Parathyroid adenoma (tissue), 2 donors: Measurements from ENCODE around the gene ANKS1A.
A peak's percentile ranks its signal among the peaks of the same experiment; 100 is the strongest.
"Not testable (repeated sequence)": the region's sequence is repeated elsewhere in the genome, so short reads cannot be mapped to it uniquely, and the experiment has no call there.

Source experiments
- H2AFZ ChIP-seq: fragments of 300-600 bp; sonication (generic); one replicate; pipeline ENCODE4 v1.7.0; 2017; ENCODE audit warnings: antibody characterized with exemption, mild to moderate bottlenecking
- H3K27ac ChIP-seq: fragments of 300-600 bp; sonication (generic); one replicate; pipeline ENCODE4 v1.7.0; 2017
- H3K27me3 ChIP-seq: fragments of 300-600 bp; sonication (generic); one replicate; pipeline ENCODE4 v1.7.0; 2017; ENCODE audit warnings: low read length; ENCODE audit not compliant: control insufficient read depth, insufficient read depth
- H3K36me3 ChIP-seq: fragments of 300-600 bp; sonication (generic); one replicate; pipeline ENCODE4 v1.7.0; 2017; ENCODE audit warnings: low read length; ENCODE audit not compliant: control insufficient read depth, insufficient read depth
- H3K4me1 ChIP-seq: fragments of 300-600 bp; sonication (generic); one replicate; pipeline ENCODE4 v1.7.0; 2017; ENCODE audit warnings: control low read depth
- H3K4me2 ChIP-seq: fragments of 300-600 bp; sonication (generic); one replicate; pipeline ENCODE4 v1.7.0; 2017; ENCODE audit warnings: low read length
- H3K4me3 ChIP-seq: fragments of 300-600 bp; sonication (generic); one replicate; pipeline ENCODE4 v1.7.0; 2017; ENCODE audit warnings: low read depth, low read length
- H3K79me2 ChIP-seq: fragments of 300-600 bp; sonication (generic); one replicate; pipeline ENCODE4 v1.7.0; 2017; ENCODE audit warnings: control low read depth
- H3K9ac ChIP-seq: fragments of 300-600 bp; sonication (generic); one replicate; pipeline ENCODE4 v1.7.0; 2017; ENCODE audit warnings: mild to moderate bottlenecking
- H3K9me3 ChIP-seq: fragments of 300-600 bp; sonication (generic); one replicate; pipeline ENCODE4 v1.7.0; 2017; ENCODE audit warnings: low read length; ENCODE audit not compliant: control insufficient read depth
- TF ChIP-seq, protein P1 (sequence below): fragments of 300-600 bp; sonication (generic); IDR thresholded peaks from one replicate; pipeline ENCODE4 v1.7.0; 2017; ENCODE audit warnings: antibody characterized with exemption, mild to moderate bottlenecking
- donor health status: primary hyperparathyroidism.

The ANKS1A gene, protein sequence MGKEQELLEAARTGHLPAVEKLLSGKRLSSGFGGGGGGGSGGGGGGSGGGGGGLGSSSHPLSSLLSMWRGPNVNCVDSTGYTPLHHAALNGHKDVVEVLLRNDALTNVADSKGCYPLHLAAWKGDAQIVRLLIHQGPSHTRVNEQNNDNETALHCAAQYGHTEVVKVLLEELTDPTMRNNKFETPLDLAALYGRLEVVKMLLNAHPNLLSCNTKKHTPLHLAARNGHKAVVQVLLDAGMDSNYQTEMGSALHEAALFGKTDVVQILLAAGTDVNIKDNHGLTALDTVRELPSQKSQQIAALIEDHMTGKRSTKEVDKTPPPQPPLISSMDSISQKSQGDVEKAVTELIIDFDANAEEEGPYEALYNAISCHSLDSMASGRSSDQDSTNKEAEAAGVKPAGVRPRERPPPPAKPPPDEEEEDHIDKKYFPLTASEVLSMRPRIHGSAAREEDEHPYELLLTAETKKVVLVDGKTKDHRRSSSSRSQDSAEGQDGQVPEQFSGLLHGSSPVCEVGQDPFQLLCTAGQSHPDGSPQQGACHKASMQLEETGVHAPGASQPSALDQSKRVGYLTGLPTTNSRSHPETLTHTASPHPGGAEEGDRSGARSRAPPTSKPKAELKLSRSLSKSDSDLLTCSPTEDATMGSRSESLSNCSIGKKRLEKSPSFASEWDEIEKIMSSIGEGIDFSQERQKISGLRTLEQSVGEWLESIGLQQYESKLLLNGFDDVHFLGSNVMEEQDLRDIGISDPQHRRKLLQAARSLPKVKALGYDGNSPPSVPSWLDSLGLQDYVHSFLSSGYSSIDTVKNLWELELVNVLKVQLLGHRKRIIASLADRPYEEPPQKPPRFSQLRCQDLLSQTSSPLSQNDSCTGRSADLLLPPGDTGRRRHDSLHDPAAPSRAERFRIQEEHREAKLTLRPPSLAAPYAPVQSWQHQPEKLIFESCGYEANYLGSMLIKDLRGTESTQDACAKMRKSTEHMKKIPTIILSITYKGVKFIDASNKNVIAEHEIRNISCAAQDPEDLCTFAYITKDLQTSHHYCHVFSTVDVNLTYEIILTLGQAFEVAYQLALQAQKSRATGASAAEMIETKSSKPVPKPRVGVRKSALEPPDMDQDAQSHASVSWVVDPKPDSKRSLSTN

DNA sequence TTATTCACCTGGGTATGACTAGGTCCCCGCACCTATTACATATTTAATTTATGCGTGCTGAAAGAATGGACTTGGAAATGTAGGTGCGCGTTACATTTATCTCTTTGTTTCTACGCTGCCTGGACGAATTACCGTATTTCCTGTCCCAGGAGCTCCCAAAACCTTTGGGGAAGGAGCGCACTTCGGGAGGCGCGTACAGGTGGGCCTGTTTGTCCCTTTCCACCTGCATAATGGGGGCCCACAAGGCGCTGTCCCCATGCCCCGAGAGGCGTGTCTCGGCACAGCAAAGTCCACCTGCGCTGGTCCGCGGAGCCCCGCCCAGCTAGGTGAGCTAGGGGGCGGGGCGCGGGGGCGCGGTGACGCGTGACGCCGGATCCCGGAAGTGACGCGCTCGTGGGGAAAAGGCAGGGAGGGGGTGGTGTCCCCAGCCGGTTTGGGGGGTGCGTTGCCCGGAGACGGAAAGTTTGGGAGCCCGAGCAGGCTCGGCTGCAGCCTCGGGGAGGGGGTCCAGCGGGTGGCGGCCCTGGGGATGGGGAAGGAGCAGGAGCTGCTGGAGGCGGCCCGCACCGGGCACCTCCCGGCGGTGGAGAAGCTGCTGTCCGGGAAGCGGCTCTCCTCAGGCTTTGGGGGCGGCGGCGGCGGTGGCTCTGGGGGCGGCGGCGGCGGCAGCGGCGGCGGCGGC lies at the start of gene ANKS1A:
ANKS1A (plus strand) TSS at position 382 of the 682 bp plus-strand sequence; CDS start at position 530, 148 bp downstream.
- Histone ChIP-seq H3K27me3 (no peaks in the 10 kb centered on the region), H2AFZ (peak within 1 kb of the TSS; percentile 95), H3K4me1 (peaks cover 6% of the 10 kb centered on the region), H3K36me3 (no peaks in the 10 kb centered on the region), H3K79me2 (peaks cover 23% of the 10 kb centered on the region), H3K4me3 (peak within 1 kb of the TSS; percentile 98), H3K9me3 (no peaks in the 10 kb centered on the region), H3K27ac (peak within 1 kb of the TSS; percentile 90), H3K4me2 (peak within 1 kb of the TSS; percentile 82), H3K9ac (no peak within 1 kb of the TSS)
- TF ChIP-seq, protein P1, sequence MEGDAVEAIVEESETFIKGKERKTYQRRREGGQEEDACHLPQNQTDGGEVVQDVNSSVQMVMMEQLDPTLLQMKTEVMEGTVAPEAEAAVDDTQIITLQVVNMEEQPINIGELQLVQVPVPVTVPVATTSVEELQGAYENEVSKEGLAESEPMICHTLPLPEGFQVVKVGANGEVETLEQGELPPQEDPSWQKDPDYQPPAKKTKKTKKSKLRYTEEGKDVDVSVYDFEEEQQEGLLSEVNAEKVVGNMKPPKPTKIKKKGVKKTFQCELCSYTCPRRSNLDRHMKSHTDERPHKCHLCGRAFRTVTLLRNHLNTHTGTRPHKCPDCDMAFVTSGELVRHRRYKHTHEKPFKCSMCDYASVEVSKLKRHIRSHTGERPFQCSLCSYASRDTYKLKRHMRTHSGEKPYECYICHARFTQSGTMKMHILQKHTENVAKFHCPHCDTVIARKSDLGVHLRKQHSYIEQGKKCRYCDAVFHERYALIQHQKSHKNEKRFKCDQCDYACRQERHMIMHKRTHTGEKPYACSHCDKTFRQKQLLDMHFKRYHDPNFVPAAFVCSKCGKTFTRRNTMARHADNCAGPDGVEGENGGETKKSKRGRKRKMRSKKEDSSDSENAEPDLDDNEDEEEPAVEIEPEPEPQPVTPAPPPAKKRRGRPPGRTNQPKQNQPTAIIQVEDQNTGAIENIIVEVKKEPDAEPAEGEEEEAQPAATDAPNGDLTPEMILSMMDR: no peak

DNA sequence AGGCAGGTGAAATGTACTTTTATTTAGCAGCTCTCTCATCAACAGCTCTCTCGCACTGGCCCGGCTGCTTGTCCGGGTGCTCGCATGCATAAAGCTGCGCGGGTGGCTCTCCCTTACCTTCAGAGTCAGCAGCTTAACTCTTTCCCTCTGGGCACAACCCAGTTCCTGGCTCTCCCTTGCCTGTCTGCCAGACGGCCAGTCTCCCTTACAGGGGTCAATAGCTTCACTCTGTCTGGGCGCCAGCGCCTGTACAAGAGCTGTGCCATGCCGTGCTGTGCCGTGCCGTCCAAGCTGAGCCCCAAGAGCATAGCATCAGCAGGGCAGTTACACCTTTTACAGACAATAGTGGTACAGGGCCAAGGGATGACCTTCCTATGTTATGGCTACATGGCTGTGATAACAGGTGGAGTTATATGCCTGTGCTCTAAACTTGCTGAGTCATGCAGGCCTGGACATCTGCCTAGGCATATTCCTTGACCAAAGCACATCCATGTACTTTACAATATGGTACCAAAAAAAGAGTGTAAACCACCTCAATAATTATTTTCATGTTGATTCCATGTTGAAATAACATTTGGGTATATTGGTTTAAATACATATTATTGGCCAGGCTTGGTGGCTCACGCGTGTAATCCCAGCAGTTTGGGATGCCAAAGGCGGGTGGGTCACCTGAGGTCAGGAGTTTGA lies 49.2 kb upstream of the ANKS1A start:
- no peaks in the 10 kb centered on the region for H3K9me3 ChIP-seq
- no peaks in the 10 kb centered on the region for H3K4me1 ChIP-seq
- H2AFZ ChIP-seq: no peak overlapping the region
- H3K79me2 ChIP-seq: peaks cover 9% of the 10 kb centered on the region
- TF ChIP-seq, protein P1: no peak
- H3K27me3 ChIP-seq: no peaks in the 10 kb centered on the region
- H3K4me3 ChIP-seq: no peak overlapping the region
- no peak overlapping the region for H3K27ac ChIP-seq
- no peak overlapping the region for H3K4me2 ChIP-seq
- no peak overlapping the region for H3K9ac ChIP-seq
- no peaks in the 10 kb centered on the region for H3K36me3 ChIP-seq

DNA sequence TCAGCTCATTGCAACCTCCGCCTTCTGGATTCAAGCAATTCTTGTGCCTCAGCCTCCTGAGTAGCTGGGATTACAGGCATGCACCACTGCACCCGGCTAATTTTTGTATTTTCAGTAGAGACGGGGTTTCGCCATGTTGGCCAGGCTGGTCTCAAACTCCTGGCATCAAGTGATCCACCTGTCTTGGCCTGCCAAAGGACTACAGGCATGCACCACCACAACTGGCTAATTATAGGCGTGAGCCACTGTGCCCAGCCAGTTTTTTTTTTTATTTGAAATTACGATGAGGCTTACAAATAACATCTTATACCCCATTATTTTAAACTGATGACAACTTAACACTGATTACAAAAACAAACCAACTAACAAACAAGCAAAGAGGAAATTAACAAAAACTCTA lies 40.0 kb upstream of the ANKS1A start:
- H3K4me2 ChIP-seq, H3K4me3 ChIP-seq, H3K4me1 ChIP-seq, H3K9ac ChIP-seq, H3K9me3 ChIP-seq, H3K79me2 ChIP-seq, H3K27me3 ChIP-seq, H2AFZ ChIP-seq, H3K36me3 ChIP-seq, H3K27ac ChIP-seq: not testable (repeated sequence)

DNA sequence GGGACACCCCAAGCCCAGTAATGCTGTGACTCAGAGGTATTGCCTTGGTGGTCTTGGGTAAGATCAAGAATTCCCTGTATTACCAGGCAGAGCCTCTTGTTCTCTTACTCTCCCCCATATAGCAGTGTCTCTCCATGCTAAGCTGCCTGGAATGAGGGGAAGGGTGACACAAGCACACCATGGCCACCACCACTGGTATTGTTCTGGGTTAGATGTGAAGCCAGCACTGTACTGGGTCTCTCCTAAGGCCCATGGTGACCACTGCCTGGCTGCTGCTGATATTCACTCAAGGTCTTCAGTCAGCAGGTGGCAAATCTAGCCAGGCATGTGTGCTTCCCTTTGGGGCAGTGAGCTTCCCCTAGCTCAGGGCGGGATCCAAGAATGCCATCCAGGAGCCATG lies 37.7 kb upstream of the ANKS1A start:
- no peaks in the 10 kb centered on the region for H3K36me3 ChIP-seq
- H3K4me1 ChIP-seq: no peaks in the 10 kb centered on the region

More for the DNA sequence above, 37.7 kb upstream of the ANKS1A start:
- Histone ChIP-seq H3K27me3 (no peaks in the 10 kb centered on the region), H3K27ac (no peak overlapping the region), H3K4me2 (no peak overlapping the region), H2AFZ (no peak overlapping the region), H3K4me3 (no peak overlapping the region), H3K9ac (no peak overlapping the region), H3K9me3 (no peaks in the 10 kb centered on the region), H3K79me2 (peaks cover 6% of the 10 kb centered on the region)
- TF ChIP-seq, protein P1: no peak
